OCI-LY7 (cell line): ENCODE results near the gene LRRFIP2.

Experiments
- CTCF ChIP-seq: fragments of 200-600 bp; sonication (generic); conservative IDR thresholded peaks from 2 replicates; pipeline ENCODE4 v1.5.1; 2014; ENCODE audit warnings: mild to moderate bottlenecking, antibody characterized with exemption, low read length, moderate library complexity, mixed read lengths
- EZH2phosphoT487 ChIP-seq: fragments of 200-600 bp; sonication (generic); IDR thresholded peaks from 2 replicates; pipeline ENCODE4 v1.6.1; 2018; ENCODE audit warnings: low read depth, borderline replicate concordance, mild to moderate bottlenecking, mixed run types, antibody characterized with exemption, low read length, moderate library complexity, mixed read lengths

GRCh38 chr3:37053753-37054152 is 120.6 kb downstream of the LRRFIP2 start:
- no peak for TF ChIP-seq CTCF
- TF ChIP-seq EZH2phosphoT487, result no peak
